Activated T-helper 2 cell treated with anti-CD3 and anti-CD28 coated beads, Interferon-gamma antibody, Interleukin-2, Interleukin-4, amounts not matched to agents 10 μg/mL and 5 μg/mL and 100 μg/mL, durations not matched to agents 14 hours and 24 hours and 36 hours (primary cell): ENCODE results near the gene USP32. TPM values are rescaled to one million over a fixed set of nuclear protein-coding genes. Genes with fewer than 3 reads are reported as not detected.
"Not testable (repeated sequence)": the region's sequence is repeated elsewhere in the genome, so short reads cannot be mapped to it uniquely, and the experiment has no call there.

Experiments used
- DNase-seq: peaks from one replicate; pipeline ENCODE4 v3.0.0; 2021; ENCODE audit warnings: low spot score
- H3K27ac Mint-ChIP-seq: one replicate; pipeline ENCODE4 v1.8.0; 2021; ENCODE audit warnings: mixed read lengths
- H3K27me3 Mint-ChIP-seq: one replicate; pipeline ENCODE4 v1.8.0; 2021; ENCODE audit warnings: low read depth, mixed read lengths
- H3K36me3 Mint-ChIP-seq: one replicate; pipeline ENCODE4 v1.8.0; 2021; ENCODE audit warnings: low read depth, mixed read lengths
- H3K4me1 Mint-ChIP-seq: one replicate; pipeline ENCODE4 v1.8.0; 2021; ENCODE audit warnings: low read depth, mixed read lengths
- H3K4me3 Mint-ChIP-seq: one replicate; pipeline ENCODE4 v1.8.0; 2021; ENCODE audit warnings: low read depth, mild to moderate bottlenecking, moderate library complexity, mixed read lengths
- H3K9me3 Mint-ChIP-seq: one replicate; pipeline ENCODE4 v1.8.0; 2021; ENCODE audit warnings: mixed read lengths
- intact Hi-C: fragments of 100-400 bp; cut with micrococcal nuclease; formaldehyde crosslinking; loops from one replicate; pipeline ENCODE4 v1.15.1; 2023
- total RNA-seq: library from RNA; stranded (reverse); gene quantifications from 2 replicates; pipeline ENCODE4 v1.2.3, GENCODE V29; 2022

The USP32 gene
- 31.9 and 36.3 TPM in 2 replicates for total RNA-seq

- Mint-ChIP-seq H3K4me1 (peaks cover 50% of the 10 kb centered on the region), H3K9me3 (no peaks in the 10 kb centered on the region), H3K4me3 (peak within 1 kb of the TSS; percentile 93), H3K27ac (peak within 1 kb of the TSS; percentile 97), H3K36me3 (no peaks in the 10 kb centered on the region), H3K27me3 (no peaks in the 10 kb centered on the region)
- intact Hi-C loops = loop anchor here (2.0 to 5.0 kb wide), 2 partner anchors 285 to 499 kb away; partner anchors contain the start of genes BCAS3, RPS6KB1 and TUBD1
- peak; percentile 97 for DNase-seq
These were observed at the start of gene USP32 for GRCh38 chr17:60392042-60392844. USP32 (minus strand) TSS chr17:60392133; CDS start chr17:60391939, 194 bp downstream.

GRCh38 chr17:60439501-60439900 is 47.6 kb upstream of the USP32 start:
- intact Hi-C loops = loop anchor here (10.0 kb wide), 1 partner anchor 205 kb away; no protein-coding TSS in a partner anchor
- H3K4me3 Mint-ChIP-seq = no peak overlapping the region
- H3K4me1 Mint-ChIP-seq = peaks cover 3% of the 10 kb centered on the region
- H3K36me3 Mint-ChIP-seq = no peaks in the 10 kb centered on the region
- no peak for DNase-seq
- H3K9me3 Mint-ChIP-seq = no peaks in the 10 kb centered on the region
- H3K27ac Mint-ChIP-seq = no peak overlapping the region
- no peaks in the 10 kb centered on the region for H3K27me3 Mint-ChIP-seq

GRCh38 chr17:60436676-60437075 is 44.7 kb upstream of the USP32 start:
- H3K4me1 Mint-ChIP-seq = peaks cover 3% of the 10 kb centered on the region
- intact Hi-C loops = loop anchor here (1.0 to 10.0 kb wide), 2 partner anchors 202 to 294 kb away; no protein-coding TSS in a partner anchor
- H3K27me3 Mint-ChIP-seq = peaks cover 5% of the 10 kb centered on the region
- DNase-seq = no peak
- no peaks in the 10 kb centered on the region for H3K36me3 Mint-ChIP-seq
- H3K27ac Mint-ChIP-seq = no peak overlapping the region
- no peak overlapping the region for H3K4me3 Mint-ChIP-seq
- no peaks in the 10 kb centered on the region for H3K9me3 Mint-ChIP-seq

GRCh38 chr17:60435244-60436167 is 43.6 kb upstream of the USP32 start:
- no peak overlapping the region for H3K27ac Mint-ChIP-seq
- no peak overlapping the region for H3K4me3 Mint-ChIP-seq
- peaks cover 3% of the 10 kb centered on the region for H3K4me1 Mint-ChIP-seq
- H3K27me3 Mint-ChIP-seq = peaks cover 9% of the 10 kb centered on the region
- peak; percentile 28 for DNase-seq
- no peaks in the 10 kb centered on the region for H3K36me3 Mint-ChIP-seq
- H3K9me3 Mint-ChIP-seq = no peaks in the 10 kb centered on the region
- intact Hi-C loops = loop anchor here (1.0 to 10.0 kb wide), 2 partner anchors 201 to 293 kb away; no protein-coding TSS in a partner anchor

- H3K36me3 Mint-ChIP-seq, DNase-seq, H3K9me3 Mint-ChIP-seq, H3K27me3 Mint-ChIP-seq, H3K27ac Mint-ChIP-seq, H3K4me3 Mint-ChIP-seq, H3K4me1 Mint-ChIP-seq: not testable (repeated sequence)
- intact Hi-C loops = loop anchor here (10.0 kb wide), 1 partner anchor 199 kb away; no protein-coding TSS in a partner anchor
These were observed 41.4 kb upstream of the USP32 start for GRCh38 chr17:60433021-60433997.

- peaks cover 11% of the 10 kb centered on the region for H3K27me3 Mint-ChIP-seq
- H3K9me3 Mint-ChIP-seq, H3K4me1 Mint-ChIP-seq, H3K27ac Mint-ChIP-seq, H3K4me3 Mint-ChIP-seq, DNase-seq, H3K36me3 Mint-ChIP-seq: not testable (repeated sequence)
- intact Hi-C loops = loop anchor here (10.0 kb wide), 1 partner anchor 196 kb away; no protein-coding TSS in a partner anchor
These were observed 38.6 kb upstream of the USP32 start for GRCh38 chr17:60430561-60430960.

GRCh38 chr17:60428491-60428890 is 36.6 kb upstream of the USP32 start:
- H3K27ac Mint-ChIP-seq, H3K4me1 Mint-ChIP-seq, H3K9me3 Mint-ChIP-seq, H3K4me3 Mint-ChIP-seq, DNase-seq, H3K36me3 Mint-ChIP-seq, intact Hi-C loops: not testable (repeated sequence)
- H3K27me3 Mint-ChIP-seq = peaks cover 11% of the 10 kb centered on the region

- intact Hi-C loops = no loop called here
- Mint-ChIP-seq H3K36me3 (no peaks in the 10 kb centered on the region), H3K9me3 (no peaks in the 10 kb centered on the region), H3K4me3 (no peak overlapping the region), H3K27ac (no peak overlapping the region), H3K4me1 (peaks cover 1% of the 10 kb centered on the region), H3K27me3 (peaks cover 6% of the 10 kb centered on the region)
- no peak for DNase-seq
These were observed 34.7 kb upstream of the USP32 start for GRCh38 chr17:60426596-60426995.

GRCh38 chr17:60425626-60426025 is 33.7 kb upstream of the USP32 start:
- DNase-seq = no peak
- Mint-ChIP-seq H3K27me3 (peaks cover 2% of the 10 kb centered on the region), H3K4me3 (no peak overlapping the region), H3K9me3 (no peaks in the 10 kb centered on the region), H3K4me1 (peaks cover 5% of the 10 kb centered on the region), H3K36me3 (no peaks in the 10 kb centered on the region), H3K27ac (no peak overlapping the region)
- intact Hi-C loops = no loop called here

GRCh38 chr17:60423865-60424264 is 31.9 kb upstream of the USP32 start:
- intact Hi-C loops = no loop called here
- H3K36me3 Mint-ChIP-seq = no peaks in the 10 kb centered on the region
- no peak for DNase-seq
- H3K4me1 Mint-ChIP-seq = peaks cover 5% of the 10 kb centered on the region
- H3K27me3 Mint-ChIP-seq = peaks cover 2% of the 10 kb centered on the region
- H3K9me3 Mint-ChIP-seq = no peaks in the 10 kb centered on the region
- no peak overlapping the region for H3K4me3 Mint-ChIP-seq
- no peak overlapping the region for H3K27ac Mint-ChIP-seq

- no peaks in the 10 kb centered on the region for H3K36me3 Mint-ChIP-seq
- intact Hi-C loops = no loop called here
- H3K27me3 Mint-ChIP-seq = no peaks in the 10 kb centered on the region
- DNase-seq = no peak
- no peaks in the 10 kb centered on the region for H3K9me3 Mint-ChIP-seq
- peak within 1 kb of the TSS; percentile 68 for H3K27ac Mint-ChIP-seq
- H3K4me1 Mint-ChIP-seq = peaks cover 5% of the 10 kb centered on the region
- peak within 1 kb of the TSS; percentile 79 for H3K4me3 Mint-ChIP-seq
These were observed 30.3 kb upstream of the USP32 start, which contains the start of gene CHCT1 for GRCh38 chr17:60422162-60422665. CHCT1 (plus strand) TSS chr17:60422489; CDS start chr17:60422593, 104 bp downstream.
